HT-29 (cell line): ENCODE results near the gene MIPEP. TPM values are rescaled to one million over a fixed set of nuclear protein-coding genes. Genes with fewer than 3 reads are reported as not detected.
A peak's percentile ranks its signal among the peaks of the same experiment; 100 is the strongest.

Experiments
- DNase-seq: peaks from one replicate; pipeline ENCODE4 v3.0.0-alpha.2; 2015; ENCODE audit warnings: low spot score
- total RNA-seq: library from RNA; depleted of rRNA; stranded (reverse); fragments of >200 nt; shearing (Covaris generic); gene quantifications from 2 replicates; pipeline ENCODE4 v1.2.3, GENCODE V29; 2014

Gene MIPEP
- total RNA-seq, 1 experiment from 2014 or later = 33.1 TPM

DNA sequence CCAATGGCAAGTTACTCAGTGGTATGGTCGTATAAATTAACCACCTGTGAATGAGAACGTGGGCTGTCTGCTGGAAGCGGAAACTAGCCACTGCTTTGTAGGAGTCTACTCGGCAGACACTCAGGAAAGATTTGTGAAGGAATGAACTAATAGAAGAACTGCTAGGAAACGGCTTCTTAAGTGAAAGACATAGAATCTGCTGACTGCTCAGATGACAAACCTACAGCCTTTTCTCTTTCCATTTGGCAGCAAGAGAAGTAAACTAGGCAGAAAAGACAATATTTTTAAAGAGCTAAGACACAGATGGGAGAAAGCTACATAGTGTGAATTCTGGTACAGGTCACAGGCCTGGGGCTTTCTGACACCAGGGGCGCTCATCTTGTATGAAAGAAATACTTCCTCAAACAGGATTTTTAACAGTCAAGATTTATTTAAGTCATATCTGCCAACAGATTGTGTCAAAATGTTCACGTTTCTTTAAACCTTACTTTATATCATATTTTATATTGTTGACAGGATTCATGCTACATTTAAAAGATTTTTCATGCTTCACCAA is 78.4 kb downstream of the MIPEP start:
- DNase-seq = no peak

DNA sequence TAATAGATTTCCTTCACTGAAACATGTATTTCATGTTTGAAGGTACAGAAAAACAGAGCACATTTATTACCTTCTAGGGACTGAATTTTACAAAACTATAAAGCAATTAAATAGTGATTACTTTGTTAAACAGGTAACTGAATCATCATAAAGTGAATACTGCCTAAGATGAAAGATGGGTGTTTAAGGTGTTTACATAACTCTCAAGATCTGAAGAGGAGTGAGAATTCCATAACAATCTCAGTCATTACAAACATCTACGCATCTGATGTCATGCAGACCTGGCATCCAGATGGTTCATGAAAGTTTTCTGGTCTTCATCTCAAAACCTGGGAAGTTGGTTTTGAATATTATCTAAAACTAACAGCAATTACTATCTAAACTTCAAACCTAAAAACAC is 80.4 kb downstream of the MIPEP start:
- no peak for DNase-seq

DNA sequence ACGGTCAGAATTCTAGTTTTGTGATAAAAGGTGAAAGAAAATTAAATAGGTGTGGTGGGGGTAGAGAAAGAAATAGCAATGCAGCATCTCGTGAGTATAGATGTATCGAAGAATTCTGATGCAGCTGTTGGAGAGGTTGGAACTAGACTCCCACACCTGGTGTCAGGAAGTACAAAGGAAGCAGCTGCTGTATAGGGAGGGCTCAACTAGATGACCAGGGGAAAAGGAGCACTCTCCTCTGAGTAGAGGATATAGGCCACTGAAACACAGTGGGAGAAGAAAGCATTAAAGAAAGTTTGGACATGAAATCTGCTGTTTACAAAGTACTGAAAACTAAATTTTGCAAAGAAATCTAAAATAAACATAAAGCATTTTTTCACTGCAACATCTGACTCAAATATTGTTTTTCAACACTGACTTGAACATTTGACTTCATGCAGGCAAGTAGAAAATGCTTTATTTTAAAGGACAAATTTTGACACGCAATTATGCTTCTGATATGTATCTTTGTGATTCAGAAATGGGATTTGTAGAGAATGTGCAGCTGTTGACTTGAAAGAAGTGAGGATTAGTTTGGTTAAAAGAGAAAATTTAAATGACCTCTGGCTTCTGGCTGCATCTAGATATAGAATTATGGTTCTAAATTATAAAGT is 82.2 kb downstream of the MIPEP start:
- no peak for DNase-seq

DNA sequence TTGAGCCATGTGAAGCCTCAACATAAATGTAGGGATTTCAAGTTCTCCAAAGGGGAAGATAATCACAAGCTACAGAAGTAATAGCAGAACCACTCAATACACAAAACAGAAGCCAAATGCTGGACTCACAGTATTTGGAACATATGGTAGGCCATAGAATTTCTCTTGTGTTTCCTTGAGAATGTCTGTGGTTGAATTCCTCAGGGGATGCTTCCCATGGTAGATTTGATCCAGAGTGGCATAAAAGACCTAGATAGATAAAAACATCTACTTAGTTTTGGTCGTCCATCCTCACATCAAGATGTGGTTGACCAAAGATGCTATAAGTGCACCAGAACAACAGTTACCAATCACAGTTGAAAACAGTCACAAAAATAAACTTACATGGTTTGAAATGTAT is 83.4 kb downstream of the MIPEP start:
- no peak for DNase-seq

DNA sequence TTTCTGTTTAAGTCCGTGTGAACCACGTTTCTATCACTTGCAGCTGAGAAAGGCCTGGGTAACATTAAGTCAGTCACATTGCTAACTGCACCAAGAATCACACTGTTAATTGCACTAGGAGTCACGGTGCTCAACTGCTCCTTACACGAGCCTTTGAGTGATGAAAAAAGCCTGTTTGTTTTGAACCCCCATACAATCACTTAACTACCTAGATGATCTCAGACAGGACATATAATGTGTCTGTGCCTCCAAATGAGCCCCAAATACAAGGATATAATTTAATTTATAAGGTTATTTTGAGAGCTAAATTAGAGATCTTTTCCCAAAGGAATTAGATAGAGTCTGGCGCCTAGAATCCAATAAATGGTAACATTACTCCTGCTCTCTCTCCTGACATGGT is 84.1 kb downstream of the MIPEP start:
- no peak for DNase-seq

DNA sequence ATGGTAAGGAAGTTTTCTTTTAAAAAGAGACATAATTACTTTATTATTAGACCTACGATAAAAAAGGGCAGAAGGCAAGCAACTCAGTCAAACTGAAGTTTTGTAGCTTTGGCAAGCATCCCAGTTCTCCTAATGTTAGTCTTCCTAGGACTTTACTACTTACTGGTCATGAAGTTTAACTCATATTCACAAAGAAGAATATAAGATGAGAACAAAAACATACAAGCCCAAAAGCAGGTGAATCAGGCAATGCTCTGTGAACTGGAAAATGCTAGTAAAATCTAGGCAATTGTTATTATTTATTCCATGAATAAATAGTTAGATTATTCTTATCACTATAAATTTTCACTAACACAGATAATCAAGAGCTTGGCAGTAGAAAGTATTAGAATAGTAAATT is 85.0 kb downstream of the MIPEP start:
- no peak for DNase-seq

DNA sequence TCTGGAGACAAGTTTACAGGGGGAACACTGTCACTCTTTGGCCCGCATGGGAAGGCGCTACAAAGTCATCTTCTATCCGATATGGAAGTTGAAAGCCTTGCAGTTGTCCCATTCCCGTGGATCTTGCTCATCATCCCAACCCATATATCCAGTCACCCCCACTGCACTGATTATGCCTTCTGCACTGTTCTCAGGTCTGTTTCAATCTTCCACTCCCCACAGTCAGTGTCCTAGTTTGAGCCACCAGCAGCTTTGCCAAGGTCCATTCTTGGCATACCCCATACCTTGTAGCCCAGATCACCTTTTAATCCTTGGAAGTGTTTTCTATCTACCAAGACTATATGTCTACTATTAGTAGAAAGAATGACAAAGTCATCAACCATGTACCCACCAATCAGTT is 88.1 kb downstream of the MIPEP start:
- DNase-seq = no peak

DNA sequence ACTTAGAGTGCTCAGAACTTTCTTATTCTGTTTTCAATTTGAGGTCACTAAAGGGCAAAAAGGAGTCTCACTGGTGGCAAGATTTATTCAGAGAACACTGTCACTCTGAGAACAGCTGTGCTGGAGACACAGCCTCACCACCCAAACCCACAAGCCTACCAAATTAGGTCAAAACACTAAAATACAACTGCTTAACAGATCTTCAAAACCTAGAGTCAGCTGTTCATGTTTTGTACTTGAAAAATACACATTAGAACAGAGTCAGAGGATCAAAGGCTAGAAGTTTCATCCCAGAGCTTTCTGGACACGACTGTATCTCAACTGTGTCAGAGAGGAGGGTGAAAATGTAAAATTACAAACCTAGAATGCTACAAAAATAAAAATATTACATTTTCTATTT is 89.3 kb downstream of the MIPEP start:
- no peak for DNase-seq

DNA sequence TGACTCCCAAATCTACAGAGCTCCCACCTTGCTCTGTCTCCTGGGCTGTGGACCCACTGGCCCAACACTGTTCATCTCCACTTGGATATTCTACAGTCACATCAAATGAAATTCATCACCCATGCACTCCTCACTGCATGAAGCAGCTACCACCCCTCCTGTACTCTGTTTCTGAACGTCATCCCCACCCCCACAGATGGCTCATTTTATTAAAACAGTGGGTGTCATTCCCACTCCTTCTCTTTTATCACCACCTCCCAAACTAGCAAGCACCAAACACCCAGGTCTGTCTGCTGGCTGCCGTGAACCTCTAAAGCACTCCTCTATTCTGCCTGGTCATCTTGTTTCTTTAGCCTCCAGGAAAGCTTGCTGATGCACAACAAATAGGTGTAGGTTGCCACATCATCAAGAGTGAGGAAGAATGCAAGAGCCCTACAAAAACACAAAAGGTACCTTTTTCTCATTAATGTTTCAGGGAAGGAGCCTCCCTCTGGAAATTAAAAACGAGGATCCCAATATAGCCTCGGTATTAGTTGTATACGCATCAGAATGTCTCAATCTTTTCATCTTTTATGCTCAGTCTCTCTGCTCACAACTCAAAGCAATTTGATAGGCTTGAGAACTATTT is 91.8 kb downstream of the MIPEP start:
- DNase-seq = no peak

DNA sequence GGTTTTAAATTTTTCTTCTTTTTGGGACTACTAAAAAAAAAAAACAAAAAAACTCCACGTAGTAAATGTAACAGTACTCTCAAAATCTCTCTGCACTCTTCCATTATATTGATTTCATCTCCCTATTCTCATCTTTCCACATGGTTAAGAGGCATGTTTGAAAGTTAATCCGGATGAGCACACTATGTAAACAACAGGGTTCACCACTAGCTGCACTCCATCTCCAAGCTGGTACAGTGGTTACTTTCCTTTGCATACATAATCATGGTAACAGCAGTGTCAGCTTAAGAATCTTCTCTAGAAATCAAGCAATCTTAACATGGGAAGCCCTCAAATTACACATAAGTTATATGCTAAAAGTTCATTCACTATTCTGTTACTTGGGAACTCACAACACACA is 92.6 kb downstream of the MIPEP start:
- DNase-seq = no peak

DNA sequence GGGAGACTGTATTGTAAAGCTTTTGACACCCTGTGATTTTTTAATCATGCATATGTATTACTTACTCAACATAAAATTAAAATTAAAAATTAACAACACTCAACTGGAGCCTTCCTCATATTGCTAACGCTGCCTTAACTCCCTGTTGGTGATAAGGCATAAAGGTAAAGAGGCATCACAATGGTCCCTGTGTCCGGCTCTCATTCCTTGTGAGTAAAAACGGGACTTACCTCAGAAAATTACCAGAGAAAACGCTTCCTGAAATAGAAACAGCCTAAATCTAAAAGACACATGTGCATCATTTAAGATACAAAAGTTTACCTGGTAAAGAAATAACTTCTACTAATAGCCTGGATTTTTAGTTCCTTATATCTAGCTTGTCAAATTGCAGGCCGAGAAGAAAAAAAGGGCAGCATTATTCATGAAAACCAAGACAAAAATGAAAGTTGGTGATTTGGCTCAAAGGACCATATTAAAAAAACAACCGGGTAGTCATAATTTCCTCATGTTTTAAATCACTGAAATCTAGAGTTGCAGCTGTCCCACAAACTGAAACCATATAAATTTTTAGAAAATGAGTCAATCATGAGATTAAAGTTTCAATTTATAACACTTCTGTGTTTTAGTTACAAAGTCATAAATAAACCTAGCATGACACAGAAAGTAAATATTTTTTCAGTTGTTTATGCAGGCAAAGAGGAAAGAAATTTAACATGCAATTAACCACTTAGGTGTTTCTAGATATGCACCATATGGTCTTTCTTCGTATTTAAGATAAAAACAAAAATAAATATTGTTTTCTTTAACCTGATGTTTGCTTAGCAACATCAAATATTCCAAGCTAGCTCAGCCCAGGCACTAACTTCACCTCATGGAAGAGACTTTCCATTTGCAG is 94.7 kb downstream of the MIPEP start:
- peak; percentile 47 for DNase-seq

DNA sequence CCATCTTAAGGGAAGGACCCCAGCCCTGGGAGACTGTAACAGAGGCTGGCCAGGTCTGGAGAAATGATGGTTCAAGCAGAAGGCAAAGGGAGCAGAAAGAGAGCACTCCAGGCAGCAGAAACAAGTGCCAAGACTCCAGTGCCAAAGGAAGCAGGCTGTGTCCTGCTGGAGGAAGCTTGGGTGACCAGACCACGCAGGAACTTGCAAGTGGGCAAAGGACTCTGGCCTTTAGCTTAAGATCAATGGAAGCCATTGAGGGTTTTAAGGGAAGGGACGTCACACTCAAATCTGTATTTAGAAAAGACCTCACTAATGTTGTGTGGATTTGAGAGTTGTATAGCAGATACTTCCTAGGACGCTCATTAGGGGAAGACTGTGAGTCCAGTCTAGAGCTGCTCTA is 95.5 kb downstream of the MIPEP start:
- DNase-seq = no peak

DNA sequence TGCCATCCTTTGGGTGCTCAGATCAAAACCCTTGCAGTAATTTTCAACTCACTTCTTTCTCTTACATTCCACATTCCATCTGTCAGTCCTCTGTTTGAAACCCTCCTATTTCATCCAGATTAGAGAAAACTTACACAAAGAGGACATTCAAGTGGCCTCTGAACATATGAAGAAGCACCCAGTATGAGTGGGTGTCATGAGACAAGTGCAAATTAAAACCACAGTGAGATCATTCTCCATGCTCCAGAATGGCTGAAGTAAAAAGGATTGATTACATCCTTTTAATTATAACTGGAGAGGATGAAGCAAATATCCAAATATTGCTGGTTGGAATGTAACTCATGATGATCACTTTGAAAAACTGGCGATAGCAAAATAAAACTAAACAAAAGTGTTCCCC is 96.5 kb downstream of the MIPEP start:
- DNase-seq = no peak

DNA sequence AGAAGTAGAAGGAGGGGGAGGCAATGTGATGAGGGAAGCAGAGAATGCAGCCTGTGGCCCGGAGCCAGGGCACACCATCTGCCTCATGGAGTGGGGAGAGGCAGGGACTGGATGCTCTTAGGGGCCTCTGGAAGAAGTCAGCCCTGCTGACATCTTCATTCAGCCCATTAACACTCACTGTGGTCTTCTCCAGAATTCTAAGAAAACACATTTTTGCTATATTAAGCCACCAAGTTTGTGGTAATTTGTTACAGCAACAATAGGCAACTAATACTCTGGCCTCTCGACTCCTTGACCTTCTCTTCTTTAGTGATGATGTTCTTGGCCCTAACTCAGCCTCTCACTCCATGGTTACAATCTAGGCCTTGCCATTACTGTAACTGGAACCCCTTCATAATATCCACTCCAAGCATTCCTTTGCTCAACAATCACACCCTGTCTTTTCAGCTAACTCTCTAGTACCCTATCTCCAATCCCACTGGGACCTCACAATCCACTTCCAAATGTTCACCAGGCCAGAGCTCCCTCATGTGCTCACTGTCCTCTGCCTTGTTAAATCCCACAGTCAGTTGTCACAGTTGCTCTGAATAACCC is 98.5 kb downstream of the MIPEP start:
- DNase-seq = no peak

DNA sequence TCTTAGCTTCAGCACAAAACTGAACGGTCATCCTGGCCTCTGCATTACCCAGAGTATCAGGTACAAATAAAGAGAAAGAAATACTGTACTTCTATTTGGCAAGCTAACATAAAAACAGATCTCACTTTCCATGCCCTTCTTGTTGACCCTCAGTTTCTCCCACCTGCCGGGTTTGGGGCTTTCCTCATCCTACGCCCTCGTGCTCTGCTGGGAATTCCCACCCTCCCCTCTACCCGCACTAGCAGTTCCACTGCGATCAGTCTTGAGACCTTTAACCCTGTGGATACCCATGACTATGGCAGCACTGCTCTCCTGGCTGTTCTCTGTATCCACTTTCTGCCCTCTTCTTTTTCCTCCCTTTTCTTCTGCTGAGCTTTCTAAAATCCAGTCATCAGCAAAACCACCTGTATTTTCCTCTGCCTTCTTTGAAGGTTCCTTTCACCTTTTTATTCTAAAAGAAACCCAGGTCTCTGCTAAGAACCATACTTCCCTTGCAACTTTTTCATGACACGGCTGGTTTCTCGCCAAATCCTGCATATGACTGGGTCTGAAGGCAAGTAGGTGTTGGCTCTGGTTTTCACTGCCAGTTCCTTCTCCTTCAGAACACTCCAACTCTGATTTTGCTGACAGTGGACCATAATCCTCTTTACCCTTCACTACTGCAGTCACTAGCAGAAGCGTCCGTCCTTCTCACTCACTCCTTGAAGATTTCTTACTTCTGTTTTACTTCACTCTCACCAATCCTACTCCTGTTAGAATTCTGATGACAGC is 99.4 kb downstream of the MIPEP start:
- DNase-seq = no peak

DNA sequence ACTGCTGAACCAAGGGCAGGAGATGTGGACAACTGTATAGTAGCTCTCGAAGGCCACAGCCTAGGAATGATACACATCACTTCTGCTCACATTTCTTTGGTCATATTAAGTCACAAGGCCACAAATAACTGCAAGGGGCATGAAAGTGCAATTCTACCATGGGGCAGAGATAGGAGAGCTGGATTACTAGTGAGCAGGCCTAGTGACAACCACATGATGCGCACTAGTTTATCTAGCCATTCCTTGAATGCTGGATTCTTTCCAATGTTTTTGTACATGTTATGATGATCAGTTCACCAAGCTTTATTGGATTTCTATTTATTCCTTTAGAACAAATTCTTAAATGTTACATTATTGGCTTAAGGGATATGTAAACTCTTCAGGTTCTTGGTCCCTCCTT is 100.7 kb downstream of the MIPEP start:
- DNase-seq = no peak

DNA sequence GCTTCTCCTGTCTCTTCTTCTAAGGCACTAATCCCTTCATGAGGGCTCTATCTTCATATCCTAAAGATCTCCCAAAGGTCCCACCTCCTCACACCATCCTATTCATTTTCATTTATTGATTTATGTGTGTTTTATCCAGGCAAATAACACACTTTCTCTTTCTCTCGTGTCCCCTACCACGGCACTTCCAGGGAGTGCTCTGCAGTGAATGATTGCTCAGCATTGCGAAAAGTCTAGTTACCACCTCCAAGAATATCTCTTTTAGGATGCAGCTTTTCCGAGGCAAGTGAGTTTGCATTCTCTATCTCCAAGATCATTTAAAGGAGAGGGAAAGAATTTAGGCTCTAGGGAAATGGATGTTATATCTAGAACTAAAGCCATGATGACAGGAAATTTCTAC is 101.7 kb downstream of the MIPEP start:
- no peak for DNase-seq

DNA sequence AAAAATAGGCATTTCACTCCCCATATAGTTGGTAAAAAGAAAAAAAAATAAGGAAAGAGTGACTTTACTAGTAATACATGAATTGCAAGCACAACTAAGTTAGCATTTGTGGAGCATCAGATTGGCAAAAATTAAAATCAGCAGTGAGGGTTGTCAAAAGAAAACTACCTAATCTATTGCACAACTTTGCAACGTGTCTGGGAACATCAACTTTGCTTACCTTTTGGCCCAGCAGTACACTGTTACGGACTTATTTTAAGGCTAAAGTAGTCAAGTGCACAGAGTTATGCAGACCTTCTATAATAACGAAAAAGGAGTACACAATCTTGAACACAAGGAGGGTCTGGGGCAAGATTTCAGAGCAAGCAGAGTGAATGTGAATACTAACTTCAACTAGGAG is 102.6 kb downstream of the MIPEP start:
- DNase-seq = no peak

DNA sequence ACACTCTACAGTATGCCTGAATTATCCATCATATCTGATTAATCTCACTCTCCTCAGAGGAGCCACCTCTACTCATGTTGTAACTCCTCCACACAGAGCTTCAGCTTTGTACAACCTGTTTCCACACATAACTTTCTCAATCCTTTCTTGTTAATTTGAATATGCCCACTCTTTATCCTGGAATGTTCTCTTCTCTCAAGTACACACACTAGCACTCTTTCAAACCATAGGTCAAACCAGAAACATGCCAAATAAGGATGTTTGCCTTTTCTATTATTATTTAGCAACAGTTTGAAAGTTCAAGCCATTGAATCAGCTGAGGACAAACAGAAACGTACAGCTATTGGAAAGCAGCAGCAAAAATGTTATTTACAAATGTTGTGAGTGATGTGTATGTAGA is 110.3 kb downstream of the MIPEP start:
- DNase-seq = no peak

DNA sequence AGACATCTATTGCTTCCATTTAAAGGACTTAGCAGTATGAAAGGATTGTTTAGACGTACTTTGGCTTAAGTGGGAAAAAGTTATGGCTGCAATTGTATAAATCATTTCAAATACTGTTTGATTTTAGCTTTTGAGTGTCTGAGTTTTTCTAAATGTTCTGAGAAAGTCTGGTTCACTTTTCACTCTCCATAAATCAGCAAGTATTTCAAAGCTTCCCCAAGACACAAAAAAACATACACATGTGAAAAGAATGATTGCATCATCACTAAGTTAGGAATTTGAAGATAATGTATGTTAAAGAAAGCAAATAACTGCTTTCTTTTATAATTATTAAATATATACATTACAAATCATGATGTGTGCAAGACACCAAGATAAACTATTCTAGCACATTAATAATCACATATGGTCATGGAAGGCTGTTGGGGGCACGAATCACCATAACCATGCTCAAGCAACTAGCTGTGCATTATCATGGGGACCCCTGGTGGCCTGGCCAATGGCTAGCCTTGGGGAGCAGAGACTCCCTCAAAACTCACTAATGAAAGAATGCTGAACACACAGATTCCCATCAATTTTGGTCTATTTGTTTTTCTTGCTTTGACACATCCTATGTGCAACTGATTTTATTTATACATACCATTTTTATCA is 111.1 kb downstream of the MIPEP start:
- peak; percentile 17 for DNase-seq

DNA sequence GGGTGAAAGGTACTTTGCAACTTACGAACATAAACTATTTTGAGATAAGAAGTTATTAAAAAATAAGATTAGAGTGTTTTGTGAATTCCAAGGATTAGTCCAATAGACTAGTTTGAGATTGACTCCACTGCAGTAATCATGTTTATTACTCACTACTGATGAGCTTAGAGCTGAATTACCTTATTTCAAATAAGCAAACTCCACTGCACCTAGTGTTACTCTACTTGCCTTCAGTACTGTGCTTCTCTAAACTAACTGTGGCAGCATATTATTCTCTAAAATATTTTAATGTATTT is 111.7 kb downstream of the MIPEP start:
- DNase-seq = no peak
